Activated CD4-positive, alpha-beta memory T cell treated with anti-CD3 and anti-CD28 coated beads for 36 hours (primary cell): ENCODE measurements around the gene C2orf80. TPM values are rescaled to one million over a fixed set of nuclear protein-coding genes. Genes with fewer than 3 reads are reported as not detected.

Experiments
- CTCF ChIA-PET: fragments of 350-600 bp; sonication (Branson Sonifier 250); formaldehyde crosslinking; loops from one replicate; lab custom pipeline; 2021; ENCODE audit warnings: antibody characterized with exemption, inconsistent platforms; lab: Charles Lee
- POLR2A ChIA-PET: fragments of 350-600 bp; sonication (Branson Sonifier 250); formaldehyde crosslinking; loops from one replicate; lab custom pipeline; 2021; ENCODE audit warnings: antibody characterized with exemption; lab: Charles Lee
- DNase-seq: peaks from one replicate; pipeline ENCODE4 v3.0.0-alpha.2; 2020
- H3K27ac Mint-ChIP-seq: one replicate; pipeline ENCODE4 v1.8.0; 2021; ENCODE audit warnings: mixed read lengths
- H3K27me3 Mint-ChIP-seq: one replicate; pipeline ENCODE4 v1.8.0; 2021; ENCODE audit warnings: mixed read lengths
- H3K36me3 Mint-ChIP-seq: one replicate; pipeline ENCODE4 v1.8.0; 2021; ENCODE audit warnings: mixed read lengths
- H3K4me1 Mint-ChIP-seq: one replicate; pipeline ENCODE4 v1.8.0; 2021; ENCODE audit warnings: low read depth, mixed read lengths
- H3K4me3 Mint-ChIP-seq: one replicate; pipeline ENCODE4 v1.8.0; 2021; ENCODE audit warnings: mild to moderate bottlenecking, mixed read lengths
- H3K9me3 Mint-ChIP-seq: one replicate; pipeline ENCODE4 v1.8.0; 2021; ENCODE audit warnings: mixed read lengths
- intact Hi-C: fragments of 100-400 bp; cut with micrococcal nuclease; formaldehyde crosslinking; loops from one replicate; pipeline ENCODE4 v1.15.1; 2023
- total RNA-seq, 2 experiments: library from RNA; stranded (reverse); gene quantifications; one replicate each; pipeline ENCODE4 v1.2.3, GENCODE V29; 2021

C2orf80 gene
- total RNA-seq, 2 experiments from 2014 or later = not detected

DNA sequence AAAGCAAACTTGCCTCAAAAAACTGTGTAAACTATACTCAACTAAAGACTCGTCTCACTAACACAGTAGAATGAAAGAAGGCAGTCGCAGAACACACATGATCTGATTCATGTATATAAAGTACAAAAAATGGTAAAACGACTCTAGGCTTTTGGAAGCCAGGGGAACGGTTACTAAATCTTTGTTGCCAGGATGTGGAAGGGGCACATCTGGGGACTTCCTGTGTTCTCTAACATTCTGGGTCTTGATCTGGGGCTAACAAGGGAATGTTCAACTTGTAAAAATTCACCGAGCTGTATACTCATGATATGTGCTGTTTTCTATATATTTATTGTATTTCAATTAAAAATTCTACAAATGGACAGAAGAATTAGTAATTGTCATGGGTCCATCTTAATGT is 14.3 kb upstream of the C2orf80 start:
- H3K9me3 Mint-ChIP-seq = no peaks in the 10 kb centered on the region
- no peak overlapping the region for H3K4me3 Mint-ChIP-seq
- POLR2A ChIA-PET = no interaction called here
- H3K4me1 Mint-ChIP-seq = peaks cover 3% of the 10 kb centered on the region
- H3K27me3 Mint-ChIP-seq = no peaks in the 10 kb centered on the region
- intact Hi-C loops = no loop called here
- H3K36me3 Mint-ChIP-seq = no peaks in the 10 kb centered on the region
- DNase-seq = no peak
- no peak overlapping the region for H3K27ac Mint-ChIP-seq
- CTCF ChIA-PET = interaction anchor here (1.1 to 1.4 kb wide), 2 partner anchors 28 to 132 kb away, joined by 3 read pairs; no protein-coding TSS in a partner anchor

DNA sequence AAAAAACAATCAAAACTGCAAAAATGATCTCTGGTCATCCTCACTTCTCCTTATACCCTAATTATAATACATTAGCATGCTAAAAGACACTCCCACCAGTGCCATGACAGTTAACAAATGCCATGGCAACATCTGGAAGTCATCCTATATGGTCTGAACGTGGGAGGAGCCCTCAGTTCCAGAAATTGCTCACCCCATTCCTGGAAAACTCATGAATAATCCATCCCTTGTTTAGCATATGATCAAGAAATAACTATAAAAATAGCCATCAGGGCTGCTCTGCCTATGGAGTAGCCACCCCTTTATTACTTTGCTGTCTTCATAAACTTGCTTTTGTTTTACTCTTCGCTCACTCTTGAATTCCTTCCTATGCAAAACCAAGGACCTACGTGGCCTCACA is 5.7 kb upstream of the C2orf80 start:
- CTCF ChIA-PET = no interaction called here
- H3K9me3 Mint-ChIP-seq = no peaks in the 10 kb centered on the region
- no peaks in the 10 kb centered on the region for H3K36me3 Mint-ChIP-seq
- peaks cover 1% of the 10 kb centered on the region for H3K27me3 Mint-ChIP-seq
- no peak overlapping the region for H3K4me3 Mint-ChIP-seq
- no peak for DNase-seq
- H3K27ac Mint-ChIP-seq = no peak overlapping the region
- intact Hi-C loops = no loop called here
- POLR2A ChIA-PET = no interaction called here
- no peaks in the 10 kb centered on the region for H3K4me1 Mint-ChIP-seq

DNA sequence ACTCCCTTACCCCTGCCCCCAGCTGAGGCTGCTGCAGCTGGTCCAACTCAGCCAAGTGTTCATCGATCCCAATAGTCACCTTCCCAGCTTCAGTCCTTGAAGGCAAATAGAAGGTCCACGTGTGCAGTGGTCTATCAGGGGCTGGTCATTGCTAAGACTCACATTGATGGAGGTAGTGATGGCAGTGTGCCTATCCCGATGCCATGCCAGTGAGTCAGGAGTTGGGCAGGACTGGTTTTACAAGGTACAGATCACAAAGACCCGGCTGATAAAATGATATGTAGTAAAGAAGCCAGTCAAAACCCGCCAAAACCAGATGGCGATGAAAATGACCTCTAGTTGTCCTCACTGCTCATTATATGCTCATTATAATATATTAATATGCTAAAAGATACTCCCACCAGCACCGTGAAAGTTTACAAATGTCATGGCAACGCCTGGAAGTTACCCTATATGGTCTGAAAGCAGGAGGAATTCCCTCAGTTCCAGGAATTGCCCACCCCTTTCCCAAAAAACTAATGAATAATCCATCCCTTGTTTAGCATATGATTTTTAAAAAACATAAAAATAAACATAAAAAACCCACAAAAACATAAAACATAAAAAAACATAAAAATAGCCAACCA is 2.9 kb upstream of the C2orf80 start:
- intact Hi-C loops = no loop called here
- no peak for DNase-seq
- no peaks in the 10 kb centered on the region for H3K9me3 Mint-ChIP-seq
- ChIA-PET POLR2A (interaction anchor here (0.6 kb wide), 1 partner anchor 1692 kb away, joined by 3 read pairs; no protein-coding TSS in a partner anchor), CTCF (interaction anchor here (0.5 to 3.3 kb wide), 2 partner anchors 17 to 424 kb away, joined by 3 to 13 read pairs; no protein-coding TSS in a partner anchor)
- H3K27me3 Mint-ChIP-seq = peaks cover 1% of the 10 kb centered on the region
- no peaks in the 10 kb centered on the region for H3K36me3 Mint-ChIP-seq
- no peak overlapping the region for H3K27ac Mint-ChIP-seq
- no peak overlapping the region for H3K4me3 Mint-ChIP-seq
- H3K4me1 Mint-ChIP-seq = no peaks in the 10 kb centered on the region

DNA sequence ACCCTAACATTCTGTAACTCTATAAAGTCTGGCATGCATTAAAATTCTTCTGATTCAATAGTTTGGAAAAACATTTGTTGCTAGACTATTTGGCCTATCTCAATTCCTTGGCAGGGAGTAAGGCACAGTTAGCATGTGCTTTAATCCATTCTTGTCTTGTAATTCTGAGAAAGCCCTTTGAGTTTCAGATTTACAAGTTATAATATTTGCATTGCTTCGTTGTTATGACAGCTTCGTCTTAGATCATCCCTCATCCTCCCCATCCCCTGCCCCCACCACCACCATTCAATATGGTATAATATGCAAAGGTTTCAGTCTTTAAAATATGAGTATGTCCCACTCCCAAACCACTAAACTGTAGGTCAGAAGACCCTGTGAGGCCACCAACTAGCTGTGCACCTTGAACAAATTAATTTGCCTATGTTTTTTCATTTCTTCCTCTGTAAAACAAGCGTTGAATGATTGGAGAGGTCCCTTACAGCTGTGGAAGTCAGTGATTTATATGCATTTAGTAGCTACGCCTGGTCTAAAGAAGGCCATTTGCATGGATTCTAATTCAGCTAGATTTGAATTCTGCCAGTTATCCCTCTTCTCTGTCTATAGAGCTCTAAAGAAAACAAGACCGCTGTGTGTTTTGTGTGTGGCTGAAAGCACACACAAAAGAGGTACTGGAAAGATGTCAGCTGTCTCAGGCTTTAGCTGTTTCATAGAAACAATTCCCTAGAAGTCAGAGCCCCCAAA is 591 bp downstream of the C2orf80 start:
- H3K4me3 Mint-ChIP-seq = no peak overlapping the region
- no peak for DNase-seq
- no peaks in the 10 kb centered on the region for H3K4me1 Mint-ChIP-seq
- ChIA-PET CTCF (interaction anchor here (1.2 kb wide), 1 partner anchor 14 kb away, joined by 5 read pairs; no protein-coding TSS in a partner anchor), POLR2A (no interaction called here)
- no peaks in the 10 kb centered on the region for H3K36me3 Mint-ChIP-seq
- H3K27ac Mint-ChIP-seq = no peak overlapping the region
- intact Hi-C loops = no loop called here
- no peaks in the 10 kb centered on the region for H3K9me3 Mint-ChIP-seq
- H3K27me3 Mint-ChIP-seq = peaks cover 6% of the 10 kb centered on the region

DNA sequence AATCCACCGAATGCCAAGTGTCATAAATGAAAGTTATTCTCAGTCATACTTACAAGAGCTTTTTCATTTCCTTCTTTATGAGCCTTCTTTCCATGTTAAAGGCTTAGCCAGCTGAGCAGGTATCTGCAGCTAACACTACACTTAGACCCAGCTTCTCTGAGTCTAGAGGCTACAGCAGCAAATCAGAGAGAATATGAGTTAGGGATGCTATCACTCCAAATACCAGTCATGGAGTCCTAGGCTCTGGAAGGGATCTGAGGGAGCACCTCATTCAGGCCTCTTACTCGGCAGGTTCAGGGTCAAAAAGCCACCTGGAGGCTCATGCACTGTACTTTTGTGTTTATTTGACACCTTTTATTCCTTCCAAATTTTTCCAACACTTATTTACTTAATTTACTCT is 2.9 kb downstream of the C2orf80 start:
- H3K9me3 Mint-ChIP-seq = no peaks in the 10 kb centered on the region
- H3K4me3 Mint-ChIP-seq = no peak overlapping the region
- H3K36me3 Mint-ChIP-seq = no peaks in the 10 kb centered on the region
- no peaks in the 10 kb centered on the region for H3K4me1 Mint-ChIP-seq
- H3K27me3 Mint-ChIP-seq = peaks cover 14% of the 10 kb centered on the region
- no peak overlapping the region for H3K27ac Mint-ChIP-seq
- CTCF ChIA-PET = interaction anchor here (1.8 kb wide), 1 partner anchor 11 kb away, joined by 8 read pairs; no protein-coding TSS in a partner anchor
- POLR2A ChIA-PET = no interaction called here
- intact Hi-C loops = no loop called here
- no peak for DNase-seq

DNA sequence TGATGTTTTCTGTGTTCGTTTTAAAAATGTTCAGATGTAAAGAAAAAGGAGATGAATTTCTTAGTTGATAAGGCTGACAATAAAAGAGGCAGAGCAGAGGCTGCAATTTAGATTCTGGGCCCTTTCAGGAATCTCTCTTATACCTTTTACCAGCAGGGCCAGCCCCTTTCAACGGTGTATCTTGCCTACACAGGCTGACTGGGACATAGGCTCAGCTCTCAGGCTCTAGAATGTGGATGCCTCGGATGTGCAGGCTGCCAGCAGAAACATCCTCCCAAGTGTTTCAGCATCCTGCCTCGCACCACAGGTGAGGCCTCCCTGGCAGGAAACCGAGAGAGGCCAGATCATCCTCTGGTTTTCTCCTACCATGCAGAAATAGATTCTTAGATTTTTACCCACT is 3.4 kb downstream of the C2orf80 start:
- H3K27ac Mint-ChIP-seq = no peak overlapping the region
- ChIA-PET POLR2A (no interaction called here), CTCF (interaction anchor here (1.8 kb wide), 1 partner anchor 11 kb away, joined by 8 read pairs; no protein-coding TSS in a partner anchor)
- no peaks in the 10 kb centered on the region for H3K9me3 Mint-ChIP-seq
- H3K4me3 Mint-ChIP-seq = no peak overlapping the region
- no peaks in the 10 kb centered on the region for H3K36me3 Mint-ChIP-seq
- no peaks in the 10 kb centered on the region for H3K4me1 Mint-ChIP-seq
- DNase-seq = no peak
- intact Hi-C loops = no loop called here
- peaks cover 14% of the 10 kb centered on the region for H3K27me3 Mint-ChIP-seq

DNA sequence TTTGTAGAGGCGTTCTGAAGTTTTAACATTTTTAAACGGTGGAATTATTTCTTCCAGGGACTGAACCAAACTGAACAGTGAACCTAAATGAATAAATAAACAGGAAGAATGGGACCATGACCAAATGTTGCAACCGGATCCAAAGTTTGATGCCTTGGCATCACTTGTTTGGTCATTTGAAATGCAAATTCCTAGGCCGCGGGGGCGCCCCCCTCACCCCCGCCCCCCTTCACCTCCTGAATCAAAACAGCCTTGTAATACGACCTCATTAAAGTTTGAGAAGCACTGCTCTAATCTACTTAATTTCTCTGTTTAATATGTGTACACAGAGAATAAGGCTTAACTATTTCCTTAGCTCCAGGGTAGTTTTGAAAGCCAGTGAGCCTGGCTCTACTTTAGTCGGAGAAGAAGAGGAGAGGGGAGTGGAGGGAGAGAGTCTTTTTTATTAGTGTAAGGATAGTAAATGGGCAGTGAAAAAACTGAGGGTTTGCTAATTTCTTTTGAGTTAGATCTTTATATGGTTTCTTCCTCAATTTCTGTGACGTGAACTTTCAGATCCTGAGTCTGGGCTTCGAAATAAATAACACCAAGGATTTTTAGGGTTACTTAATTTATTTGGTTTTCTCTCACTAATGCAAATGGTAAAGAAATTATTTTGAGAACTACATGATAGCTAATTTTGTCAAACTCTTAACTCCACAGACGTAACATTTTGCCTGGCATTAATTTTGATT is 5.7 kb downstream of the C2orf80 start:
- Mint-ChIP-seq H3K36me3 (no peaks in the 10 kb centered on the region), H3K27me3 (peaks cover 18% of the 10 kb centered on the region), H3K4me3 (no peak overlapping the region), H3K4me1 (no peaks in the 10 kb centered on the region), H3K9me3 (no peaks in the 10 kb centered on the region), H3K27ac (no peak overlapping the region)
- no peak for DNase-seq
- CTCF ChIA-PET = no interaction called here
- POLR2A ChIA-PET = no interaction called here
- intact Hi-C loops = no loop called here

DNA sequence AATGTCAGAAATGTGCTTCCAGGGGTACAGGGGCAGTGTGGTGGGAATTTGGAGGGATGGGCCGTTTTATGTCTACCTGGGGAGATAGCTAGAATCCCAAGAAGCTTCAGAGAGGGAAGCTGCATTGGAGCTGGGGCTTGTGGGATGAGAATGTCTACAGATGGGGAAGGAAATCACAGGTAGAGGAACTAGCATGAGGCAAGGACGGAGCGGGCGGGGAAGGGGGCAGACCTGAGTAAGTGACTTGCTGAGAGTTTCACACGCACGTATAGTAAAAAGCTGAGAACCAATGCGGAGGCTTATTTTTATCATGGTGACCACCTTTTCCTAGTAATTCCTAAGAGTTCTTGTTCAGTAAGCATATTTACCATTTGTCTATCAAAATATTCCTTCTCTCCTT is 6.3 kb downstream of the C2orf80 start:
- ChIA-PET CTCF (no interaction called here), POLR2A (no interaction called here)
- DNase-seq = no peak
- intact Hi-C loops = no loop called here
- H3K36me3 Mint-ChIP-seq = no peaks in the 10 kb centered on the region
- H3K9me3 Mint-ChIP-seq = no peaks in the 10 kb centered on the region
- peaks cover 18% of the 10 kb centered on the region for H3K27me3 Mint-ChIP-seq
- no peak overlapping the region for H3K4me3 Mint-ChIP-seq
- no peaks in the 10 kb centered on the region for H3K4me1 Mint-ChIP-seq
- no peak overlapping the region for H3K27ac Mint-ChIP-seq

DNA sequence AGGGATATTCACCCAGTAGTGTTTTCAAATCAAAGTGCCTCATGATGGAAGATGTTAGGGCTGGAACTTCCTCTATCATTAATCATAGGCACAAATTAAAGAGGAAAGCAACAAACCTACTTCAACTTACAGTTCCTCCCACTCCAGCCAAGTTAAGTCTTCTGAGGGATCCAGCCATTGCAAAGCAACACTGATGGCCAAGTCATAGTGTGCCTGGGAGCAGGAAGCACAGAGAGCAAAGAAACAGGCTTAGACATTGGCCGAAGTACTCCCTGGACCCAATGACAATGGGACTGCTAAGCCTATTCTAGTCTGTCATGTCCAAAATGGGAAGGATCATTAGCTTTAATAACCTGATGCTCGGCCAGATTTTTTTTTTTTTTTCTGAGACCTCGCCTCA is 7.0 kb downstream of the C2orf80 start:
- Mint-ChIP-seq H3K27me3 (peaks cover 18% of the 10 kb centered on the region), H3K36me3 (no peaks in the 10 kb centered on the region), H3K9me3 (no peaks in the 10 kb centered on the region), H3K4me1 (no peaks in the 10 kb centered on the region), H3K27ac (no peak overlapping the region), H3K4me3 (no peak overlapping the region)
- no peak for DNase-seq
- CTCF ChIA-PET = no interaction called here
- POLR2A ChIA-PET = no interaction called here
- intact Hi-C loops = no loop called here

DNA sequence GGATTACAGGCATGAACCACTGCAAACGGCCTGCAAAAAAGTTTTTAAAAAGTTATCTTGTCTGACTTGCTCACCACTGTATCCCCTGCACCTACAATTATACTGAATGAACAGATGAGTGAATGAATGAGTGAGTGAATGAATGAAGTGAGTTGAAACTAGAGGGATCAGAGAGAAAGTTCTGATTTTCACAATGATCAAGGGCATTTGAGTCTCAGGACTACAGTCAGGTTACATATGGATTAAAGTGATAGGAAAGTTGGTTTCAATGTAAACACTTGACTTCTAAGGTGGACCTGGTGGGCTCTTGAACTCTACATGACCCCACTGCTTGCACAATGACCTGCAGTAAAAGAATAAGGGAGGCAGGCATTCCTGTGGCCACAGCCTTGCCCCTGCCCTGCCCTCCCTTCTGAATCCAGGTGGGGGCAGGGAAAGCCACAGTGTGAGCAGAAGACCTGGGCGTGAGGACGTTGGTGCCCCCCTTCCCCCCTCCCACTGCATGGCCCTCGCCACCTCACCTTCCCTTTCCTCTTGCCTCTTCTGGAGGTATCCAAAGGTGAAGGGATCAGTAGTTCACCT is 10.7 kb downstream of the C2orf80 start:
- Mint-ChIP-seq H3K27ac (no peak overlapping the region), H3K9me3 (no peaks in the 10 kb centered on the region), H3K27me3 (peaks cover 15% of the 10 kb centered on the region), H3K4me3 (no peak overlapping the region), H3K4me1 (no peaks in the 10 kb centered on the region), H3K36me3 (no peaks in the 10 kb centered on the region)
- CTCF ChIA-PET = interaction anchor here (1.1 kb wide), 1 partner anchor 75 kb away, joined by 3 read pairs; no protein-coding TSS in a partner anchor
- no peak for DNase-seq
- intact Hi-C loops = no loop called here
- POLR2A ChIA-PET = no interaction called here

DNA sequence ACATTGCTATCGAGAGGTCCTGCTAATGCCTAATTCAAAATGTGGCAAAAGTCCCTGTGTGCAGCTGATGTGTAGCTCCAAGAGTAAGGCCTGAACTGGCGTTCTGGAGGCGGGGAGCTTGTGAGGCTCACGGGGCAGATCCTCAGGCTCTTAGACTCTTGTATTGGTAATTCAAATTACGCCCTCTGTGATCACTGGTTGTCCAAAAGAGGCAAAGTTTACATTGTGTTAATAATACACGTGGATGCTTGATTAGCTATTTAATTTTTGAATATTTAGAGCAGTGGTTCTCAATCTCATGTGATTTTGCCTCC is 14.0 kb downstream of the C2orf80 start:
- Mint-ChIP-seq H3K4me3 (no peak overlapping the region), H3K4me1 (no peaks in the 10 kb centered on the region), H3K27me3 (peaks cover 12% of the 10 kb centered on the region), H3K36me3 (no peaks in the 10 kb centered on the region), H3K27ac (no peak overlapping the region), H3K9me3 (no peaks in the 10 kb centered on the region)
- intact Hi-C loops = loop anchor here (1.0 kb wide), 1 partner anchor 79 kb away; no protein-coding TSS in a partner anchor
- CTCF ChIA-PET = interaction anchor here (0.6 to 2.7 kb wide), 25 partner anchors 10 to 1617 kb away, joined by 3 to 47 read pairs (median 4); partner anchors contain the start of genes C2orf80, CRYGA and IDH1
- no peak for DNase-seq
- POLR2A ChIA-PET = no interaction called here
